Measurements from ENCODE around the gene IPO11. TPM values are rescaled to one million over a fixed set of nuclear protein-coding genes. Genes with fewer than 3 reads are reported as not detected.

The IPO11 gene
- total RNA-seq, 6 experiments from 2014 or later = 33.4 to 43.3 (median 38.4) TPM

- no peaks in the 10 kb centered on the region for H3K27me3 Mint-ChIP-seq (ENCODE audit: insufficient read depth)
- H3K4me1 Mint-ChIP-seq (ENCODE audit: low read depth) = no peaks in the 10 kb centered on the region
- no peaks in the 10 kb centered on the region for H3K9me3 Mint-ChIP-seq
These were observed 36.0 kb downstream of the IPO11 start for GRCh38 chr5:62448528-62448927.

GRCh38 chr5:62450259-62450658 lies 37.7 kb downstream of the IPO11 start:
- Mint-ChIP-seq H3K27ac (no peak overlapping the region), H3K9me3 (no peaks in the 10 kb centered on the region), H3K4me1 (ENCODE audit: low read depth) (peaks cover 6% of the 10 kb centered on the region), H3K4me3 (no peak overlapping the region), H3K27me3 (ENCODE audit: insufficient read depth) (no peaks in the 10 kb centered on the region), H3K36me3 (ENCODE audit: low read depth) (0 out of 2 replicates have a peak, but pooled peaks cover 5% of the 10 kb centered on the region)
- TF ChIP-seq CTCF (IDR thresholded peaks at IDR 0.05) = no peak
- DNase-seq = no peak

More at GRCh38 chr5:62448528-62448927, 36.0 kb downstream of the IPO11 start:
- no peak for DNase-seq
- Mint-ChIP-seq H3K36me3 (ENCODE audit: low read depth) (0 out of 2 replicates have a peak, but pooled peaks cover 5% of the 10 kb centered on the region), H3K4me3 (no peak overlapping the region), H3K27ac (no peak overlapping the region)
- no peak for TF ChIP-seq CTCF (IDR thresholded peaks at IDR 0.05)

GRCh38 chr5:62457071-62457470 lies 44.5 kb downstream of the IPO11 start:
- no peaks in the 10 kb centered on the region for H3K9me3 Mint-ChIP-seq
- peaks cover 20% of the 10 kb centered on the region for H3K4me1 Mint-ChIP-seq (ENCODE audit: low read depth)
- H3K4me3 Mint-ChIP-seq = no peak overlapping the region
- no peaks in the 10 kb centered on the region for H3K27me3 Mint-ChIP-seq (ENCODE audit: insufficient read depth)
- peak; percentile 54 for DNase-seq
- H3K27ac Mint-ChIP-seq = peak overlapping the region; percentile 4; the same call in 1 of the 2 replicates
- TF ChIP-seq CTCF (IDR thresholded peaks at IDR 0.05) = no peak
- H3K36me3 Mint-ChIP-seq (ENCODE audit: low read depth) = no peaks in the 10 kb centered on the region

GRCh38 chr5:62460578-62460983 lies 48.0 kb downstream of the IPO11 start:
- peaks cover 22% of the 10 kb centered on the region for H3K4me1 Mint-ChIP-seq (ENCODE audit: low read depth)
- DNase-seq = peak; percentile 58
- no peaks in the 10 kb centered on the region for H3K9me3 Mint-ChIP-seq
- H3K4me3 Mint-ChIP-seq = no peak overlapping the region
- peak; percentile 93 for TF ChIP-seq CTCF (IDR thresholded peaks at IDR 0.05)
- no peak overlapping the region for H3K27ac Mint-ChIP-seq
- no peaks in the 10 kb centered on the region for H3K36me3 Mint-ChIP-seq (ENCODE audit: low read depth)
- no peaks in the 10 kb centered on the region for H3K27me3 Mint-ChIP-seq (ENCODE audit: insufficient read depth)

- no peak for TF ChIP-seq CTCF (IDR thresholded peaks at IDR 0.05)
- H3K36me3 Mint-ChIP-seq (ENCODE audit: low read depth) = no peaks in the 10 kb centered on the region
These were observed 49.0 kb downstream of the IPO11 start for GRCh38 chr5:62461561-62461960.

More at GRCh38 chr5:62461561-62461960, 49.0 kb downstream of the IPO11 start:
- Mint-ChIP-seq H3K4me3 (no peak overlapping the region), H3K27ac (no peak overlapping the region), H3K9me3 (no peaks in the 10 kb centered on the region), H3K4me1 (ENCODE audit: low read depth) (peaks cover 32% of the 10 kb centered on the region), H3K27me3 (ENCODE audit: insufficient read depth) (no peaks in the 10 kb centered on the region)
- DNase-seq = no peak

Measured in HFFc6 (cell line).